ENCODE data around the gene CTBS.

GRCh38 chr1:84539972-84540371 is 34.3 kb downstream of the CTBS start:
- no peak for TF ChIP-seq CTCF (IDR thresholded peaks at IDR 0.05)
- TF ChIP-seq ZFX (IDR thresholded peaks at IDR 0.05; ENCODE audit: borderline replicate concordance), result no peak
